Nephron (organoid): ENCODE measurements around the gene TRAPPC2L.

Source experiments
- H3K27ac Mint-ChIP-seq, 3 experiments: 2 replicates each; pipeline ENCODE4 v1.8.0; 2020; ENCODE audit warnings: mixed read lengths in 3 of 3, mild to moderate bottlenecking in 2 of 3, moderate library complexity in 1 of 3
- H3K27me3 Mint-ChIP-seq: 2 replicates; pipeline ENCODE4 v1.8.0; 2021; ENCODE audit warnings: low read depth, mild to moderate bottlenecking, moderate library complexity, mixed read lengths
- H3K36me3 Mint-ChIP-seq: 2 replicates; pipeline ENCODE4 v1.8.0; 2020; ENCODE audit warnings: low read depth, mixed read lengths
- H3K4me1 Mint-ChIP-seq: 2 replicates; pipeline ENCODE4 v1.8.0; 2020; ENCODE audit warnings: mixed read lengths
- H3K4me3 Mint-ChIP-seq, 3 experiments: 2 replicates each; pipeline ENCODE4 v1.8.0; 2020; ENCODE audit warnings: mild to moderate bottlenecking in 3 of 3, mixed read lengths in 3 of 3, moderate library complexity in 2 of 3
- H3K9me3 Mint-ChIP-seq: 2 replicates; pipeline ENCODE4 v1.8.0; 2020; ENCODE audit warnings: mixed read lengths
- TF ChIP-seq, protein P1 (sequence below), 3 experiments: fragments of 200-600 bp; sonication (generic); IDR thresholded peaks; one replicate each; pipeline ENCODE4 v1.5.0; 2021; ENCODE audit warnings: antibody characterized with exemption in 3 of 3; ENCODE audit not compliant: unreplicated experiment in 3 of 3

The TRAPPC2L gene

GRCh38 chr16:88810166-88810911 is 46.6 kb upstream of the TRAPPC2L start:
- TF ChIP-seq, protein P1, sequence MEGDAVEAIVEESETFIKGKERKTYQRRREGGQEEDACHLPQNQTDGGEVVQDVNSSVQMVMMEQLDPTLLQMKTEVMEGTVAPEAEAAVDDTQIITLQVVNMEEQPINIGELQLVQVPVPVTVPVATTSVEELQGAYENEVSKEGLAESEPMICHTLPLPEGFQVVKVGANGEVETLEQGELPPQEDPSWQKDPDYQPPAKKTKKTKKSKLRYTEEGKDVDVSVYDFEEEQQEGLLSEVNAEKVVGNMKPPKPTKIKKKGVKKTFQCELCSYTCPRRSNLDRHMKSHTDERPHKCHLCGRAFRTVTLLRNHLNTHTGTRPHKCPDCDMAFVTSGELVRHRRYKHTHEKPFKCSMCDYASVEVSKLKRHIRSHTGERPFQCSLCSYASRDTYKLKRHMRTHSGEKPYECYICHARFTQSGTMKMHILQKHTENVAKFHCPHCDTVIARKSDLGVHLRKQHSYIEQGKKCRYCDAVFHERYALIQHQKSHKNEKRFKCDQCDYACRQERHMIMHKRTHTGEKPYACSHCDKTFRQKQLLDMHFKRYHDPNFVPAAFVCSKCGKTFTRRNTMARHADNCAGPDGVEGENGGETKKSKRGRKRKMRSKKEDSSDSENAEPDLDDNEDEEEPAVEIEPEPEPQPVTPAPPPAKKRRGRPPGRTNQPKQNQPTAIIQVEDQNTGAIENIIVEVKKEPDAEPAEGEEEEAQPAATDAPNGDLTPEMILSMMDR (IDR thresholded peaks at IDR 0.05; ENCODE audit: unreplicated experiment in 3 of 3) = no peak
- H3K27ac Mint-ChIP-seq = peak overlapping the region; percentile 80 to 94 (median 94)
- no peaks in the 10 kb centered on the region for H3K9me3 Mint-ChIP-seq
- H3K27me3 Mint-ChIP-seq = no peaks in the 10 kb centered on the region
- peak overlapping the region; percentile 95 for H3K4me3 Mint-ChIP-seq
- H3K4me1 Mint-ChIP-seq = no peaks in the 10 kb centered on the region
- peaks cover 5% of the 10 kb centered on the region for H3K36me3 Mint-ChIP-seq

GRCh38 chr16:88810912-88811768 is 45.8 kb upstream of the TRAPPC2L start:
- H3K36me3 Mint-ChIP-seq = peaks cover 5% of the 10 kb centered on the region
- peak overlapping the region; percentile 95 for H3K4me3 Mint-ChIP-seq
- no peaks in the 10 kb centered on the region for H3K27me3 Mint-ChIP-seq
- H3K27ac Mint-ChIP-seq = peak overlapping the region; percentile 80 to 94 (median 94)
- TF ChIP-seq, protein P1 (IDR thresholded peaks at IDR 0.05; ENCODE audit: unreplicated experiment in 3 of 3) = no peak
- H3K9me3 Mint-ChIP-seq = no peaks in the 10 kb centered on the region
- no peaks in the 10 kb centered on the region for H3K4me1 Mint-ChIP-seq

- TF ChIP-seq, protein P1 (IDR thresholded peaks at IDR 0.05; ENCODE audit: unreplicated experiment in 3 of 3) = peak; percentile 38 to 57 (median 48)
- Mint-ChIP-seq H3K27me3 (no peaks in the 10 kb centered on the region), H3K36me3 (peaks cover 5% of the 10 kb centered on the region), H3K4me1 (no peaks in the 10 kb centered on the region), H3K4me3 (peak within 1 kb of the TSS; percentile 95), H3K27ac (peak within 1 kb of the TSS; percentile 80 to 99 (median 98)), H3K9me3 (no peaks in the 10 kb centered on the region)
Measured at GRCh38 chr16:88811769-88812512, 45.0 kb upstream of the TRAPPC2L start, which contains the start of gene APRT. Gene APRT (minus strand): TSS chr16:88811928. CDS start chr16:88811899, 29 bp downstream.

- peak overlapping the region; percentile 80 to 84 (median 82) for H3K4me3 Mint-ChIP-seq
- no peaks in the 10 kb centered on the region for H3K4me1 Mint-ChIP-seq
- TF ChIP-seq, protein P1 (IDR thresholded peaks at IDR 0.05; ENCODE audit: unreplicated experiment in 3 of 3) = no peak
- H3K36me3 Mint-ChIP-seq = peaks cover 5% of the 10 kb centered on the region
- H3K9me3 Mint-ChIP-seq = no peaks in the 10 kb centered on the region
- peak overlapping the region; percentile 47 to 82 (median 72) for H3K27ac Mint-ChIP-seq
- no peaks in the 10 kb centered on the region for H3K27me3 Mint-ChIP-seq
Measured at GRCh38 chr16:88812513-88813268, 44.2 kb upstream of the TRAPPC2L start.
